HS-27A (cell line): ENCODE data around the gene SART3.

ENCODE experiments used
- DNase-seq: peaks from one replicate; pipeline ENCODE4 v3.0.0-alpha.2; 2012; ENCODE audit warnings: low read depth, missing footprints

The SART3 gene, protein sequence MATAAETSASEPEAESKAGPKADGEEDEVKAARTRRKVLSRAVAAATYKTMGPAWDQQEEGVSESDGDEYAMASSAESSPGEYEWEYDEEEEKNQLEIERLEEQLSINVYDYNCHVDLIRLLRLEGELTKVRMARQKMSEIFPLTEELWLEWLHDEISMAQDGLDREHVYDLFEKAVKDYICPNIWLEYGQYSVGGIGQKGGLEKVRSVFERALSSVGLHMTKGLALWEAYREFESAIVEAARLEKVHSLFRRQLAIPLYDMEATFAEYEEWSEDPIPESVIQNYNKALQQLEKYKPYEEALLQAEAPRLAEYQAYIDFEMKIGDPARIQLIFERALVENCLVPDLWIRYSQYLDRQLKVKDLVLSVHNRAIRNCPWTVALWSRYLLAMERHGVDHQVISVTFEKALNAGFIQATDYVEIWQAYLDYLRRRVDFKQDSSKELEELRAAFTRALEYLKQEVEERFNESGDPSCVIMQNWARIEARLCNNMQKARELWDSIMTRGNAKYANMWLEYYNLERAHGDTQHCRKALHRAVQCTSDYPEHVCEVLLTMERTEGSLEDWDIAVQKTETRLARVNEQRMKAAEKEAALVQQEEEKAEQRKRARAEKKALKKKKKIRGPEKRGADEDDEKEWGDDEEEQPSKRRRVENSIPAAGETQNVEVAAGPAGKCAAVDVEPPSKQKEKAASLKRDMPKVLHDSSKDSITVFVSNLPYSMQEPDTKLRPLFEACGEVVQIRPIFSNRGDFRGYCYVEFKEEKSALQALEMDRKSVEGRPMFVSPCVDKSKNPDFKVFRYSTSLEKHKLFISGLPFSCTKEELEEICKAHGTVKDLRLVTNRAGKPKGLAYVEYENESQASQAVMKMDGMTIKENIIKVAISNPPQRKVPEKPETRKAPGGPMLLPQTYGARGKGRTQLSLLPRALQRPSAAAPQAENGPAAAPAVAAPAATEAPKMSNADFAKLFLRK

DNA sequence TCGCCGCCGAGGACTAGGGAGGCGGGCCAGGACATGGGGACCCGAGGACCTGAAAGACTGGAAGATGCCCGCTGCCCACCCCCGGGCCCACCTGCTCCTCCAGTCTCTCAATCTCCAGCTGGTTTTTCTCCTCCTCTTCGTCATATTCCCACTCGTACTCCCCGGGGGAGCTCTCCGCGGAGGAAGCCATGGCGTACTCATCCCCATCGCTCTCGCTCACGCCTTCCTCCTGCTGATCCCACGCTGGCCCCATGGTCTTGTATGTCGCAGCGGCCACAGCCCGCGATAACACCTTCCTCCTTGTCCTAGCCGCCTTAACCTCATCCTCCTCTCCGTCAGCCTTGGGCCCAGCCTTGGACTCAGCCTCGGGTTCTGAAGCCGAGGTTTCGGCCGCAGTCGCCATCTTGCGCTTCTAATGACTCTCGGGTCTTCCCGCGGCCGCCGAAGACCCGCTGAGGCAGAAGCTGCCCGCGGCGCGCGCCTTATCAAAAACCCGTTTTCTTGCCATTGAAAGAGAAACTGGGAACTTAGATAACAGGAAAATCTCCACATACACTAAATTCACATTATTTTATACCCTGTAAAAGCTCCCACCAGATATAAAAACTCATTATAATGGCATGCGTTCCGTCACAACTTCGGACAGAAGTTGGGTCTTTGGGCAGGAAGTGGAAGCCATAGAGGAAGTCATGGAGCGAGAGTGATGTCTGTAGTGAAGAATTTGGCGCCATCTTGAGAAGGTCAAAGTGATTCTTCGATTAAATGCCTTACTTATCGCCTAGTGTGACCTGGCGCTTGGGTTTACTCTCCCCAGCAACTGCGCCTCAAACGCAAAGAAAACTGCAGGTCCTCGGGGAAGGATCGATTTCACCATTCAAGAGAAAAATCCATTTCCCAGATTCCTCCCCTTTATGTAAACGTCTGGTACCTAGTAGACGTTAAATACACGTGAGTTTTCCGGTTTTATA is at the start of gene SART3:
TSS of gene SART3 (minus strand) at position 422 of the 968 bp plus-strand sequence. CDS start at position 403, 19 bp downstream.
- peak; percentile 87 for DNase-seq

DNA sequence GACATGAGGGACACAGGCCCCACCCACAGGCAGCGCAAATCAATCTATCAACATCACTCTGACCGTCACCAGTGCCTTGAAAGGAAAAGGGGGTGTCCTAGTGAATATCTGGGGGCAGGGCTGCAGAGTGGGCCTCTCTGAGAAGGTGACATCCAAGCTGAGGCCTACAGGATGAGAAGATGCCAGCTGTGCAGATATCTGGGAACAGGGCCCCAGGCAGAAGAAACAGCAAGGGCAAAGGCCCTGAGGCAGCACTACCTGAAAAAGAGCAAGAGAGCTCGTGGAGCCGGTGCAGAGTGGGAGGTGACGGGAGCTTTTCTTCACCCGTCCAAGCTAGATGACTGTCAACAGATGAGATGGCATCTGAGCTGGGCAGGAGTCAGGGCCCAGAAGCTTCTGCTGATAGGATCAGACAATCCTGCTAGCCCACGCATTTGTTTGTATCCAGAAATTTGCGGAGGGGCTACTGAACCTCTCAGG is 49.4 kb upstream of the SART3 start:
- DNase-seq = no peak

DNA sequence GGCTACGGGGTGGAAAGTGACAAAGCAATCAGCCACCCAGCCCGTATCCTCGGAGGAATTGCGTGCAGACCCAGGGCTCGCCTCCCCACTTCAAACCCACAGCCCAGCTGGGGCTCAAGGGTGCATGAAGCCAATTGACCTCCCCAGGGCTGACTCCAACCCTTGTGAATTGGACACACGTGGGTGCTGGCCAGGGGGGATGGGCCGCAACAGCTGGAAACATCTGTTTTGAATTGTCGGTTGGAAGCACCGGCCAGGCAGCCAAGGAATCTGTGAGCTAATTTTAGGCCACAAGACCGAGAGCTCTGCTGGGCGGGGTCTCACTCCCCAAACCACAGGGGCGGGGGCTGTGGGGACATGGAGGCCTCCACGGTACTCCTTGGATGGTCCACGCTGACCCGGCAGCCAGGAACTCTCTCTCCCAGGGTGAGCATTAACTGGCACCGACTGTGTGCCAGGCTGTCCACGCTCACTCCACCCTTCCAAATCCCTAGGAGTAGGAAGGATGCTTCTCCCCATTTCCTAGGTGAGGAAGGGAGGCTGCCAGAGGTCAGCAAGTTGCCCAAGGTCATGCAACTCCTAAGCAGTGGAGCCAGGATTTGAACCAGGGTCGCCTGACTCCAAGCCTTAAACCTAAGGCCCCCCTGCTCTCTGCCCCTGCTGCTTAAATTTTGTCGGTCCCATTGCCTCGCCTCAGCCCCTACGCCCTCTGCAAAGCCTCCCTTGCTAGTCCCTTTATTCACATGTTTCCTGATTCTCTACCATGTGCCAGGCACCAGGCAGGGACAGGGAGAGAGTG is 48.8 kb upstream of the SART3 start:
- no peak for DNase-seq

DNA sequence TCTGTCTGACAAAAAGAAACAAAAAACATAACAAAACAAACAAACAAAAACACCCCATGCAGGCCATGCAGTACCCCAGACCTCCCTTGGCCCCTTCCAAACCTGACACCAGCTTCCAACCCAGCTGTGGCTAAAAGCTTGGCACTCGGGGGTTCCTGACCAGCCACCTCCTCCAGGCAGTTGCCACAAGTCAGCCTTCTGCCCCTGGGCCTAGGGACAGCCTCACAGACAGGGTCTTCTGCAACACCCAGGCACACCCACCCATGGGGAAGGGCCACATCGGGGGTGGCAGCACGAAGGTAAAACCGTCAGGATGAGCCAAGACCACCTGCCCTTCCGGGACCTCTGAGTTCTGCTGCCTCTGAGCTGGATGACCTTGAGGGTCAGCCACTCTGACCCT is 47.6 kb upstream of the SART3 start:
- no peak for DNase-seq

DNA sequence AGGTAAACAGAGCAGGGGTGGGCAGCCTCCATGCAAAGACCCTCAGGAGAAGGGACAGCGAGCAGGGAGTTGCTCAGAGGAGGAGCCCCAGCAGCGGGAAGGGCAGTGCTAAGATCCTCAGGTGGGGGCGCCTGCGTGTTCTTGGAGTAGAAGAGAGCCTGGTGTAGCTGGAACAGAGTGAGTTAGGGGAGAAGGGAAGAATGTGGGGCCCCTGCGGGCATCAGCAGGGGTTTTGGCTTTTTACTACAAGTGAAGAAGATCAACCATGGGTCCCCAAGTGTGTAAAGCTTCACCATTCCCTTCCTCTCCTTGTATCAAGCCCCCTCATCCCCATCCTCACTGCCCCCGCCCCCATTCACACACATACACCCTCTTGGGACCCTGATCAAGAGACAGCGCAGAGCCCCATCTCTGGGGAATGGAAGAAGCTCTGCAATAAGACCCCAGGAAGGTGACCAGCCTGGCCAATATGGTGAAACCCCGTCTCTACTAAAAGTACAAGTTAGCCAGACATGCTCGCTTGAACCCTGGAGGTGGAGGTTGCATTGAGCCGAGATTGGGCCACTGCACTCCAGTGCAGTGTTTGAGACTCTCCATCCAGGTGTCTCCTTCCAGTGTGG is 47.1 kb upstream of the SART3 start:
- DNase-seq = no peak

- DNase-seq = no peak
Observed at GRCh38 chr12:108606492-108606891, 45.5 kb upstream of the SART3 start.

- no peak for DNase-seq
Observed at GRCh38 chr12:108605690-108606406, 44.9 kb upstream of the SART3 start.

- no peak for DNase-seq
Observed at GRCh38 chr12:108605000-108605689, 44.2 kb upstream of the SART3 start.

- DNase-seq = no peak
Observed at GRCh38 chr12:108604208-108604941, 43.4 kb upstream of the SART3 start.

- DNase-seq = no peak
Observed at GRCh38 chr12:108603743-108604142, 42.8 kb upstream of the SART3 start.

DNA sequence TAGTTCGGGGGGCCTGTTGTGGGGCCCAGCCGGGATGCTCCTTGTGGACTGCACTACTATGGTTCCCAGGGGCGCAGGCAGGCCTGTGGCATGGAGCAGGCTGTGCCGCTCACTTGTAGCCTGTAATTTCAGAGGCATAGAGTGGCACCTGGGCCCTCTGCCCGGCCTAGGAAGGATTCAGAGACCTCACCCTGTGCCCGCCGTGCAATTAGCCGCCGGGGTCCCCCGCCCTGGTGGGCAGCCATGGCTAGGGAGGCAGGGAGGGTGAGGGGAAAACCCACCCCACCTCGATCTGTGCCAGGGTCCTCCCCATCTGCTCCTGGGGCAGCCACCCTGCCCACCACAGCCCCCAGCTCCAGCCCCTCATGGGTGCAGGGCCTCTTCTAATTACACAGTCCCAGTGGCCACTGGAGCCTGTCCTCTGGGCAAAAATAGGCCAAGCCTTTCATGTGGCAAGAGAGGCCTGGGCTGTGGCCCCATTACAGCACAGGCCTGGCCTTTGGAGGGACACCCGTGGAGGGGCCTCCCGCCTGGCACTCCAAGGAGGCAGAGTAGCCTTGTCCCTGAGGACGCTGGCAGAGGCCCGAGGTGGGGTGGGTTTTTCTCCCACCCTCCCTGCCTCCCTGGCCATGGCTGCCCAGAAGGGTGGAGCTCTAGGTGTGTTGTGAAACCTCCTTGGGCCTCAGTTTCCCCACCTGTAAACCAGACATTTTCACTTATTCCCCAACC is 42.2 kb upstream of the SART3 start:
- DNase-seq = no peak

- DNase-seq = no peak
Observed at GRCh38 chr12:108602209-108602705, 41.3 kb upstream of the SART3 start.

GRCh38 chr12:108600702-108601007 is 39.7 kb upstream of the SART3 start:
- DNase-seq = no peak

DNA sequence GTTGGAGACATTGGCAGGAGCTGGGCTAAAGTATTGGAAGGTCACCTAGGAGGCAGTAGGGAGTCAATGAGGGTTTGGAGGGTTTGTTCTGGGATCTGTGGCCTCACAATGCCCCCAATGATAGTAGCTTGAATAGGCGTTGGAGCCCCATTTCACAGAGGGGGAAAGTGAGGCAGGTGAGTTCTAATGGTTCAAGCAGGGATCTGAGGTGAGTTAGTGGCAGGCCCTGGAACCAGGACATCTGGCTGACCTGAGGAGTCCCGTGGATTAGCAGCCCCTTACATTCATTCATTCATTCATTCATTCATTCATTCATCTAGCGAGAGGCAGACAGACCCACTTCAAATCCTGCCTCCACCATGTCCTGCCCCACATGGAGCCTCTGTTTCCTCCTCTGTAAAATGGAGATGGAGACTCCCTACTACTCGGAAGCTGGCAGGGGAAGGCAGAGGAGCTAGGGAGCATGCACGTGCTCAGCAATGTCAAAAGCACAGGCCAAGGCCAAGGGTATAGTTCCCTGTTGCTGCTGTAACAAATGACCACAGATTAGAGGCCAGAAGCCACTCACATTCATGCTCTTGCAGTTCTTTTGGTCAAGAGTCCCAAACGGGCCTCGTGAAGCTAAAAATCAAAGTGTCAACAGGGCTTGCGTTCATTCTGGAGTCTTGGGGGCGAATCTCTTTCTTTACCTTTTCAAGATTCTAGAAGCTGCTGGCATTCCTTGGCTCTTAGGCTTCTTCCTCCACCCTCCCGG is 39.2 kb upstream of the SART3 start:
- DNase-seq = no peak

DNA sequence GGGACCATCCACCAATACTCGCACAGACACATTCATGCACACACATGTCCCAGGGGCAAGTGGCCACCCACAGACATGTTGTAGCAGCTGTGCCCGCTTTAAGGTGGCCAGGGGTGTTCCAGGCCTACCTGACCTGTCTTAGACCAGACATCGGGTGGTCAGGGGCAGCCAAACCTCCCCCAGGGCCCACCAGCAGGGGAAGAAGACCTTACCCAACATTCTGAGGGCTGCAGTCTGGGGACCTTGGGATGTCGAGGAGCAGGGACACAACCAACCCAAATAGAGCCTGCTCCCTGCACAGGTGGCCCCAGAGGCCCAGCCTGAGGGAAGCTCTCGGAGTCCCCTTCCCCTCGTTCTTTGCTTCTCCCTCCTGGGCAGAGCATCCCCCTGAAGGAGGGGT is 38.6 kb upstream of the SART3 start:
- no peak for DNase-seq

DNA sequence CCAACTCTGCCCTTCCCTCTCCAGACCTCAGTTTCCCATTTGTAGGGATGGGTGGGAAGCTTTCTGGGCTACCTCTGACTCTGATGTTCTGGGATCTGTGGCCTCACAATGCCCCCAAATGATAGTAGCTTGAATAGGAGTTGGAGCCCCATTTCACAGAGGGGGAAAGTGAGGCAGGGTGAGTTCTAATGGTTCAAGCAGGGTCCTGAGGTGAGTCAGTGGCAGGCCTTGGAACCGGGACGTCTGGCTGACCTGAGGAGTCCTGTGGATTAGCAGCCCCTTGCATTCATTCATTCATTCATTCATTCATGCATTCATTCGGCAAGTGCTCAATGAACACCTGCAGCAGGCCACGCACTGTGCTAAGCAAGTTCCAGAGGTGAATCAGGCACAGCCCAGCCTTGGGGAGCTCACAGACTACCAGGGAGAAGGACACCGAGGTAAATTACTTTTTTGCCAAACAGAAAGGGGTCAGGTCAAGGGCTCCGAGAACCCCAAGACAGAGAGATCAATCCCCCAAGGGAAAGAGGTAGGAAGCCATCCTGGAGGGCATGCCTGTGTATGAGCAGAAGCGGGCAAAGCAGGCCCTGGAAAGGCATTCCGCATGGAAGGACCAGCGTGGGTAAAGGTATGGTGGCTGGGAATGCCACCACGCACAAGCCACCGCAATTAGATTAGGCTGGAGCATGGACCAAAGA is 37.7 kb upstream of the SART3 start:
- no peak for DNase-seq
